GM12872 (cell line): Measurements from ENCODE around the gene ESRRA.

Experiments
- CTCF ChIP-seq: IDR thresholded peaks from 3 replicates; pipeline ENCODE4 v1.5.1; 2011; ENCODE audit warnings: low read depth, mild to moderate bottlenecking, low read length, moderate library complexity; ENCODE audit not compliant: insufficient read depth

Gene ESRRA

GRCh38 chr11:64291262-64291751 lies 14.0 kb upstream of the ESRRA start, which contains the start of gene KCNK4:
KCNK4 (plus strand) TSS chr11:64291302; CDS start chr11:64293019, 1,717 bp downstream.
- TF ChIP-seq CTCF = no peak

GRCh38 chr11:64291752-64292459 lies 13.4 kb upstream of the ESRRA start:
- no peak for TF ChIP-seq CTCF

GRCh38 chr11:64292460-64293254 lies 12.7 kb upstream of the ESRRA start:
- TF ChIP-seq CTCF = no peak

GRCh38 chr11:64294774-64295173 lies 10.6 kb upstream of the ESRRA start:
- TF ChIP-seq CTCF = no peak

GRCh38 chr11:64295760-64296159 lies 9.6 kb upstream of the ESRRA start:
- no peak for TF ChIP-seq CTCF

- no peak for TF ChIP-seq CTCF
Observed at GRCh38 chr11:64296236-64296635, 9.1 kb upstream of the ESRRA start.
